AG04450 (cell line): ENCODE data around the gene PTPRD. TPM values are rescaled to one million over a fixed set of nuclear protein-coding genes. Genes with fewer than 3 reads are reported as not detected.

ENCODE experiments used
- CTCF ChIA-PET: fragments of 300-600, 350-600 bp; formaldehyde crosslinking; extraction: SDS; loops from one replicate; lab custom pipeline; 2022; ENCODE audit warnings: antibody characterized with exemption, inconsistent platforms; lab: Charles Lee
- POLR2A ChIA-PET: fragments of 350-600 bp; formaldehyde crosslinking; extraction: SDS; loops from one replicate; lab custom pipeline; 2021; ENCODE audit warnings: antibody characterized with exemption, inconsistent platforms; lab: Yijun Ruan, JAX
- DNase-seq: peaks from one replicate; pipeline ENCODE4 v3.0.0-alpha.2; 2011; ENCODE audit warnings: low read depth, low spot score
- H3K27ac ChIP-seq: one replicate; pipeline ENCODE4 v1.5.1; 2012; ENCODE audit warnings: low read depth, low read length, control low read depth
- H3K27me3 ChIP-seq: one replicate; pipeline ENCODE4 v1.6.0; 2012; ENCODE audit warnings: low read length; ENCODE audit not compliant: control insufficient read depth, insufficient read depth
- H3K4me3 ChIP-seq: 2 replicates; pipeline ENCODE4 v1.5.1; 2011; ENCODE audit warnings: mild to moderate bottlenecking, low read depth, low read length, control low read depth
- H3K9me3 ChIP-seq: 2 replicates; pipeline ENCODE4 v1.5.1; 2012; ENCODE audit warnings: low read length; ENCODE audit not compliant: control insufficient read depth, insufficient read depth
- CTCF ChIP-seq: IDR thresholded peaks from 2 replicates; pipeline ENCODE4 v1.5.1; 2011; ENCODE audit warnings: low read depth, low read length, control low read depth, inconsistent platforms
- polyA plus RNA-seq: library from polyadenylated mRNA; depleted of rRNA; stranded (reverse); fragments of >200 nt; gene quantifications from 2 replicates; pipeline ENCODE4 v1.2.3, GENCODE V29; 2011

Gene PTPRD
- polyA plus RNA-seq, 1 experiment = 0.19 TPM

- no peak overlapping the region for H3K27ac ChIP-seq
- H3K4me3 ChIP-seq = no peak overlapping the region
- ChIA-PET POLR2A (no interaction called here), CTCF (no interaction called here)
- no peaks in the 10 kb centered on the region for H3K9me3 ChIP-seq
- H3K27me3 ChIP-seq = no peaks in the 10 kb centered on the region
- TF ChIP-seq CTCF = no peak
- no peak for DNase-seq
These were observed 2238.3 kb downstream of the PTPRD start for GRCh38 chr9:8374471-8374870.

DNA sequence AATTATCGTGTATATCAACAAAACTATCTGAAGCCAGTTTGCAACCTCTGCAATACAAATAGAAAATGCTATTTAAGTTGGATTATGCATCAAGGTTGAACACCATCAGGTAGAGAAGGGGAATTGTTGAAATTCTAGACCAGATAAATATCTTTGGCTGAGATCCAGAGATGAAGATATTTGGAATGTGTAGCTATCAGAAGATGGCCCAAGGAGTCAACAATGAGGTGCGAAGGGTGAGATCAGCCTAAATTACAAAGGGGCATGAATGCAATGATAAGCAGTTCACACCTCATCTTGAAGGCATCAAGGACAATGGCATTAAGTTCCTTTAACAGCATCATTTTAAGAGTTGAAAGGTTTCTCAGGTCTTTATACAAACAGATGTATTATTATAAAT is 2241.1 kb downstream of the PTPRD start:
- H3K9me3 ChIP-seq = no peaks in the 10 kb centered on the region
- H3K4me3 ChIP-seq = no peak overlapping the region
- no peaks in the 10 kb centered on the region for H3K27me3 ChIP-seq
- ChIA-PET POLR2A (no interaction called here), CTCF (no interaction called here)
- no peak for TF ChIP-seq CTCF
- DNase-seq = no peak
- no peak overlapping the region for H3K27ac ChIP-seq

GRCh38 chr9:8366161-8366926 is 2246.5 kb downstream of the PTPRD start:
- Histone ChIP-seq H3K27ac (no peak overlapping the region), H3K9me3 (no peaks in the 10 kb centered on the region), H3K27me3 (no peaks in the 10 kb centered on the region), H3K4me3 (no peak overlapping the region)
- TF ChIP-seq CTCF = no peak
- DNase-seq = no peak
- POLR2A ChIA-PET = no interaction called here
- CTCF ChIA-PET = no interaction called here

DNA sequence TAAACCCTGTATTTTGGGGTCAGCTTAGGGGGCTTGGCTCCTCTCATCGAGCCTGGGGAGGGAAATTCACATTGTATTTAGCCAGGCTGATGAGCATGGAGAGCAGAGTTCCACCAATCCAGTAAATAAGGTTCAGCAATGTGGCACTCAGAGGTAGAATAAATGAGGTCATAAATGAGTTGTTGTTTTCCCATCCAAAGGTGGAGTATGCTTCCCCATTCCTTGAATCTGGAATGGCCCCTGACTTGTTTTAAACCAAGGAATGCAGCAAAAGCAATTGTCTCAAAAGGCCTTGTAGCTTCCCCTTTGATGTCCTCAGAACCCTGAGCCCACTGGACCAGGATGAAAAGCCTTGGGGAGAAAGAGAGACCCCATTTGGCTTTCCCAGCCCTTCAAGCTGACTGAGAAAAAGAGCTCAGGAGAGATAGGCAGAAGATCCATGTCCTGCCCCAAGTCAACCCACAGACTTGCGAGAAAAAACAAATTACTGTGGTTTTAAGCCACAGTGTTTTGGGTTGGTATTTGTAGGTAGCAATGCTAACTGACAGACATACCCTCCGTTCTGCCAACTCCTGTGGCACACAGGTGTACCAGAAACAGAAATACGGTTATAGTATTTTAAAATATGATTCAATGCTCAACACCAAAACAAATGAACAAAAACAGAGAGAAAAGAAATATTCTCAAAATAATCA is 2247.2 kb downstream of the PTPRD start:
- CTCF ChIA-PET = no interaction called here
- H3K4me3 ChIP-seq = no peak overlapping the region
- DNase-seq = no peak
- H3K27me3 ChIP-seq = no peaks in the 10 kb centered on the region
- no peaks in the 10 kb centered on the region for H3K9me3 ChIP-seq
- POLR2A ChIA-PET = no interaction called here
- TF ChIP-seq CTCF = no peak
- no peak overlapping the region for H3K27ac ChIP-seq

DNA sequence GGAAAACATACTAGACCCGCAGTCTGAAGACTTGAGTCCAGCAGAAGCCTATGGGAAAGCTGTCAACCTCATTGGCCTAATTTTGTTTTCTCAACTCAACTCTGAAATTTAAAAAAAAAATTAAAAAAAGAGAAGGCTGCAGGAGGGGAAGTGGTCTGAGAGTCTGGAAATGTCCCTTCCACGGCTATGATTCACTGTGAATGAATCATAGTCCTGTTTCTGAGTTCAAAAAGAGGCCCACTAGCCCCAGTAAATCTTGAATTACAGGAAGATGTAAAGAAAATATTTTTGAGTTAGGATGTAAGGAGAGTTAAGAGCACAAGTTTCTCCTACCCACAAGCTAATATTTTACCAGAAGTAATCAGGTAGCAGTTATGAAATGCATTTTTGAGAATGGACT is 2247.8 kb downstream of the PTPRD start:
- no peak for TF ChIP-seq CTCF
- Histone ChIP-seq H3K27me3 (no peaks in the 10 kb centered on the region), H3K9me3 (no peaks in the 10 kb centered on the region), H3K4me3 (no peak overlapping the region), H3K27ac (no peak overlapping the region)
- ChIA-PET POLR2A (no interaction called here), CTCF (no interaction called here)
- DNase-seq = peak; percentile 7
